ENCODE results near the gene SPEF2. TPM values are rescaled to one million over a fixed set of nuclear protein-coding genes. Genes with fewer than 3 reads are reported as not detected.

The SPEF2 gene
- total and polyA plus RNA-seq, 12 donors: 3.3 to 19.7 (median 7.9) TPM

- no peaks in the 10 kb centered on the region for H3K9me3 ChIP-seq (replicated peaks in 1 of 3)
- no peak overlapping the region for H3K4me3 ChIP-seq
- WGBS, 4 donors: 79 to 100% (median 95%) methylated on average over 1 of the region's 1 CpG
- no peaks in the 10 kb centered on the region for H3K27me3 ChIP-seq
- no peaks in the 10 kb centered on the region for H3K36me3 ChIP-seq (replicated peaks in 1 of 2)
- TF ChIP-seq CTCF (IDR thresholded peaks at IDR 0.05): no peak
- no peak for TF ChIP-seq POLR2A (IDR thresholded peaks at IDR 0.05)
- DNase-seq: no peak
- intact Hi-C loops (cut with DNase I): no loop called here
- no peak overlapping the region for H3K27ac ChIP-seq
- no peaks in the 10 kb centered on the region for H3K4me1 ChIP-seq (replicated peaks in 1 of 2)
Measured at GRCh38 chr5:35626108-35626507, 8.4 kb downstream of the SPEF2 start.

- H3K27ac ChIP-seq: no peak overlapping the region
- no peaks in the 10 kb centered on the region for H3K27me3 ChIP-seq
- no peaks in the 10 kb centered on the region for H3K9me3 ChIP-seq (replicated peaks in 1 of 3)
- no peak overlapping the region for H3K4me3 ChIP-seq
- WGBS, 4 donors: 83 to 95% (median 89%) methylated on average over 1 of the region's 1 CpG
- no peaks in the 10 kb centered on the region for H3K4me1 ChIP-seq (replicated peaks in 1 of 2)
- H3K36me3 ChIP-seq (replicated peaks in 1 of 2): no peaks in the 10 kb centered on the region
- intact Hi-C loops (cut with DNase I): no loop called here
- TF ChIP-seq POLR2A (IDR thresholded peaks at IDR 0.05) (no peak), CTCF (IDR thresholded peaks at IDR 0.05) (no peak)
- DNase-seq: no peak
Measured at GRCh38 chr5:35626553-35626952, 8.9 kb downstream of the SPEF2 start.

GRCh38 chr5:35634326-35634725 is 16.7 kb downstream of the SPEF2 start:
- no peak for TF ChIP-seq POLR2A (IDR thresholded peaks at IDR 0.05)
- no peak for TF ChIP-seq CTCF (IDR thresholded peaks at IDR 0.05)
- intact Hi-C loops (cut with DNase I): no loop called here

GRCh38 chr5:35640623-35641022 is 23.0 kb downstream of the SPEF2 start:
- H3K36me3 ChIP-seq (replicated peaks in 1 of 2): no peaks in the 10 kb centered on the region

More at GRCh38 chr5:35634326-35634725, 16.7 kb downstream of the SPEF2 start:
- no peak overlapping the region for H3K27ac ChIP-seq
- H3K4me3 ChIP-seq: no peak overlapping the region
- H3K9me3 ChIP-seq (replicated peaks in 1 of 3): peaks cover 0 to 9% (median 5%) of the 10 kb centered on the region in 3 donors
- H3K4me1 ChIP-seq (replicated peaks in 1 of 2): no peaks in the 10 kb centered on the region
- H3K27me3 ChIP-seq: no peaks in the 10 kb centered on the region
- no peak for DNase-seq
- H3K36me3 ChIP-seq (replicated peaks in 1 of 2): no peaks in the 10 kb centered on the region

More at GRCh38 chr5:35640623-35641022, 23.0 kb downstream of the SPEF2 start:
- no peak for TF ChIP-seq POLR2A (IDR thresholded peaks at IDR 0.05)
- TF ChIP-seq CTCF (IDR thresholded peaks at IDR 0.05): no peak
- intact Hi-C loops (cut with DNase I): no loop called here
- Histone ChIP-seq H3K4me1 (replicated peaks in 1 of 2) (no peaks in the 10 kb centered on the region), H3K9me3 (replicated peaks in 1 of 3) (no peaks in the 10 kb centered on the region), H3K27me3 (no peaks in the 10 kb centered on the region), H3K4me3 (no peak overlapping the region), H3K27ac (no peak overlapping the region)
- WGBS, 4 donors: 70 to 91% (median 88%) methylated on average over 4 of the region's 4 CpGs
- no peak for DNase-seq
